ENCODE measurements around the gene FKBP15. TPM values are rescaled to one million over a fixed set of nuclear protein-coding genes. Genes with fewer than 3 reads are reported as not detected.
A peak's percentile ranks its signal among the peaks of the same experiment; 100 is the strongest.

FKBP15 gene
- polyA plus RNA-seq, 1 experiment: 28.5 TPM

- Histone ChIP-seq H3K27ac (ENCODE audit: low read depth, low read length) (no peak overlapping the region), H3K9me3 (ENCODE audit: control insufficient read depth, insufficient read depth, low read length) (no peaks in the 10 kb centered on the region), H3K27me3 (ENCODE audit: control insufficient read depth, insufficient read depth, low read length) (no peaks in the 10 kb centered on the region), H3K4me3 (ENCODE audit: low read depth, low read length) (peak overlapping the region; percentile 91)
- peak; percentile 38 for DNase-seq (ENCODE audit: low read depth, low spot score)
- ChIA-PET POLR2A (interaction anchor here (0.6 to 3.2 kb wide), 2 partner anchors 13 to 17 kb away, joined by 3 to 15 read pairs; no protein-coding TSS in a partner anchor), CTCF (interaction anchor here (0.6 to 0.9 kb wide), 2 partner anchors 55 to 410 kb away, joined by 3 read pairs; no protein-coding TSS in a partner anchor)
- TF ChIP-seq CTCF (IDR thresholded peaks at IDR 0.05; ENCODE audit: low read depth, low read length): no peak
These were observed 1.1 kb downstream of the FKBP15 start for GRCh38 chr9:113219969-113220368.

- Histone ChIP-seq H3K4me3 (ENCODE audit: low read depth, low read length) (peak overlapping the region; percentile 91), H3K9me3 (ENCODE audit: control insufficient read depth, insufficient read depth, low read length) (no peaks in the 10 kb centered on the region), H3K27ac (ENCODE audit: low read depth, low read length) (no peak overlapping the region), H3K27me3 (ENCODE audit: control insufficient read depth, insufficient read depth, low read length) (no peaks in the 10 kb centered on the region)
- CTCF ChIA-PET: interaction anchor here (0.6 to 0.9 kb wide), 2 partner anchors 55 to 410 kb away, joined by 3 read pairs; no protein-coding TSS in a partner anchor
- no peak for DNase-seq (ENCODE audit: low read depth, low spot score)
- TF ChIP-seq CTCF (IDR thresholded peaks at IDR 0.05; ENCODE audit: low read depth, low read length): no peak
- POLR2A ChIA-PET: no interaction called here
These were observed 1.7 kb downstream of the FKBP15 start for GRCh38 chr9:113219186-113219936.

- H3K4me3 ChIP-seq (ENCODE audit: low read depth, low read length): no peak overlapping the region
- no peak for TF ChIP-seq CTCF (IDR thresholded peaks at IDR 0.05; ENCODE audit: low read depth, low read length)
- DNase-seq (ENCODE audit: low read depth, low spot score): no peak
- CTCF ChIA-PET: no interaction called here
- H3K27me3 ChIP-seq (ENCODE audit: control insufficient read depth, insufficient read depth, low read length): no peaks in the 10 kb centered on the region
- POLR2A ChIA-PET: no interaction called here
- H3K27ac ChIP-seq (ENCODE audit: low read depth, low read length): no peak overlapping the region
- no peaks in the 10 kb centered on the region for H3K9me3 ChIP-seq (ENCODE audit: control insufficient read depth, insufficient read depth, low read length)
These were observed 4.7 kb downstream of the FKBP15 start for GRCh38 chr9:113216406-113216805.

- ChIA-PET CTCF (no interaction called here), POLR2A (no interaction called here)
- Histone ChIP-seq H3K27me3 (ENCODE audit: control insufficient read depth, insufficient read depth, low read length) (no peaks in the 10 kb centered on the region), H3K4me3 (ENCODE audit: low read depth, low read length) (no peak overlapping the region), H3K9me3 (ENCODE audit: control insufficient read depth, insufficient read depth, low read length) (no peaks in the 10 kb centered on the region), H3K27ac (ENCODE audit: low read depth, low read length) (no peak overlapping the region)
- DNase-seq (ENCODE audit: low read depth, low spot score): no peak
- TF ChIP-seq CTCF (IDR thresholded peaks at IDR 0.05; ENCODE audit: low read depth, low read length): no peak
These were observed 5.9 kb downstream of the FKBP15 start for GRCh38 chr9:113215132-113215531.

- Histone ChIP-seq H3K27ac (ENCODE audit: low read depth, low read length) (no peak overlapping the region), H3K4me3 (ENCODE audit: low read depth, low read length) (no peak overlapping the region), H3K27me3 (ENCODE audit: control insufficient read depth, insufficient read depth, low read length) (no peaks in the 10 kb centered on the region), H3K9me3 (ENCODE audit: control insufficient read depth, insufficient read depth, low read length) (no peaks in the 10 kb centered on the region)
- ChIA-PET CTCF (no interaction called here), POLR2A (no interaction called here)
- TF ChIP-seq CTCF (IDR thresholded peaks at IDR 0.05; ENCODE audit: low read depth, low read length): no peak
- DNase-seq (ENCODE audit: low read depth, low spot score): no peak
These were observed 10.3 kb downstream of the FKBP15 start for GRCh38 chr9:113210815-113211214.
